Superior temporal gyrus (tissue), 1 donor: ENCODE results near the gene CHI3L1.

Experiments
- DNase-seq: peaks from one replicate; pipeline ENCODE4 v3.0.0-alpha.2; 2016; ENCODE audit errors: extremely low spot score

Gene CHI3L1

DNA sequence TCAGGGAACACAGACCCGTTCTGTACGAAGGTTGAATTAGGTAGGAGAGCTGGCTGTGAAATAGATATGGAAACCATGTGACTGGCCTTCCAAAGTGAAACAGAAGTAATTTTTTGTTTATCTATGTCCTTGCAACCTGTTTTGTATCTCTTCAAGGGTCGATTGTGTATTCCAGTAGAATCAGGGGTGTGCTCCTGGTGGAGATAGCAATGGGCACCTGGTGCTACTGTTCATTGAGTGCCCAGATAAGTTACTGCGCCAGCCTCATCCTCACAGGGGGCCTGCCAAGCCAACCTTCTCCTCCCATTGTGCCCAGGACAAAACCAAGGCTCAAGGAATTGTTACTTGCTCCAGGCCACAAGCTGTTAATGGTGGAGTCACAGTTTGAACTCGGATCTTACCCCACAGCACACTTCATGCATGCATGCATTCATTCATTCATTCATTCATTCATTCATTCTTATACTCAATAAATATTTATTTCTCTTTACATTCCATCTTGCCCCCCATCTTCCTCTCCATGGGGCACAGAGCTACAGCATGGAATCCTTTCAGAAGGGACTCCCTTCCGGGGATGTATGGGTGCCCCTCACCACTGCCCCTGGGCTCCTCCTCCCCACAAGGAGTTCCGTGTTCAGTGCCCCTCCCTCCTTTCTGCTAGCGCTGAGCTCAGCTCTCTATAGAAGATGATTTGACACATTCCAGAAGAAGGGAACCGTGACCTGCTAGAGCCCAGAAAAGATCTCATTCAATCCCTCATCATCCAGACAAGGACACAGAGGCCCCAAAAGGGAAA is 34.9 kb downstream of the CHI3L1 start:
- no peak for DNase-seq

DNA sequence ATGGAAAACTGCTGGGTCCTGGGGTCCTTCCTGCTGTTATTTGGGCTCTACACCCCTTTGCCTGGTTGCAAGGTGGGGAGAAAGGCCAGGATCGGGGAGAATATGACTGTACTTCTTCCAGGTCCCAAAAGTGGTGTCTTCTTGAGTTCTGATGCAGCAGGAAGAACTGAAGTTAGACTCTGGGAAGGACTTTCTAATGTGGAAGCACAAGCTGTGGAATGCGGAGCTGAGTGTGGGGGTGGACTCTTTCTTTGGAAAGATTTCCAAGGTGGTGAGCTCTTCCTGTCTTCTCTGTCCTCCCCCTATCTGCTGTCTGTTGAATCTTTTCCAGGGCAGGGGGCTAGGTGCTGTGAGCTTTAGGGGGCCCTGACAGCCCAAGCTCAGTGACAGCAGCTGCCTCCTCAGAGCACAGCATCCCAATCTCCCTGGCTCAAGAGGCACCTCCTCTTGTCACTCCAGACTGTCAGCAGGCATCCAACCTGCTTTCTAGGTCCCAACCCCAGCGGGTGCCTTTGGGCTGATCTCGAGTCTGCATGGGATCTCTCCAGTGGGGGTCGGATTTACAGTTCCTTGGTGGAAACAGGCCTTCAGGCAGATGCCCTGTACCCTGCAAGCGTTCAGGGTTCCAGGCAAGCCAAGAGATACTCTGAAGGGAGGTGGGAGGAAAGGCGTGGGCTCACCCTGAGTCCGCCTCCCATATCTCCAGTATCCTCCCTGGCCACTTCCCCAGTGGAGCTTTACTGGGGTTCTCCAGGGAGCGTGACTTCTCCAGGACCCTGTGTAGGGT is 35.8 kb downstream of the CHI3L1 start:
- no peak for DNase-seq

DNA sequence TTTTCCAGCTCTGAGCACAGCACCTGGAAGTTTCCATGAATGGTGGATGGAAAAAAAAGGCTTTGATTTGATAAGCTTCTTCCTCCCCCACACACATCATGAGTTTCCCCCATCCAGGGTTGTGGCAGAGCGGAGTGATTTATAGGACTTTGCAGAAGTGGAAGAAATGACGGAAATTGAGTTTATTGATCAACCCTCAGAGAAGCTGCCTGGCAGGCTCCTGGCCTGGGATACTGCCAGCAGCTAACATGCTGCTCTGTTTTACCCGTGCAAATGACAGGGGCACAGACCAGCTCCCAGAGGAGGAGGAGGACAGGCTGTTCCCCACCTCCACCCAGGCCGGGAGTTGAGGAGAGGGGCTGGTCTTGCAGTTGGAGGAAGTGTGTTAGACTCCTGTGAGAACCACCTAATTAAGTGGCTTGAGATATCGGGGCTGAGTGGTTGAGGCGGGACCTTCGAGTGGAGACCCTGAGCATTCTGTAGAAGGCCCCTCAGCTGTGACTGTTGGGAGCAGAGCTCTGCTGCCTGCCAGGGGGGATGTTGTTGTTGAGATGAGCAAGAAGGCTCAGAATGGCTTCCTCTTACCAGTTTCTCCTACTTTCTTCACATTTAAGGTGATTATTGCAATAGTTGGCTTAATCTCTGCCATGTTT is 37.2 kb downstream of the CHI3L1 start:
- no peak for DNase-seq

DNA sequence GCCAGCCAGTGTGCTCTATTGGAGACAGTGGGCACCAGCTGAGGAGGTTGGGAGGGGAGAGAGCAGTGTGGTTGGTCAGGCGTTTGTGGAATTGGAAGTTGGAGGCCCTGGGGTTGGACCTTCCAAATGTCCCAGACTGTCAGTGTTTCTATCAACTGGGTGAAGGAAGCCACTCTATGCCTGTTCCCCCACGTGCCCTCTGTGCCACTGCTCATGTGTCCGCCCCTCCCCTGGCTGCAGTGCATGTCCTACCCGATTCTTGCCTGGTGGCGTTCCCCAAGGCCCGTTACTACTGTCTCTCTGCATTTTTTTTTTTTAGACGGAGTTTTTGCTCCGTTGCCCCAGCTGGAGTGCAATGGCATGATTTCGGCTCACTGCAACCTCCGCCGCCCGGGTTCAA is 37.9 kb downstream of the CHI3L1 start:
- DNase-seq = no peak

DNA sequence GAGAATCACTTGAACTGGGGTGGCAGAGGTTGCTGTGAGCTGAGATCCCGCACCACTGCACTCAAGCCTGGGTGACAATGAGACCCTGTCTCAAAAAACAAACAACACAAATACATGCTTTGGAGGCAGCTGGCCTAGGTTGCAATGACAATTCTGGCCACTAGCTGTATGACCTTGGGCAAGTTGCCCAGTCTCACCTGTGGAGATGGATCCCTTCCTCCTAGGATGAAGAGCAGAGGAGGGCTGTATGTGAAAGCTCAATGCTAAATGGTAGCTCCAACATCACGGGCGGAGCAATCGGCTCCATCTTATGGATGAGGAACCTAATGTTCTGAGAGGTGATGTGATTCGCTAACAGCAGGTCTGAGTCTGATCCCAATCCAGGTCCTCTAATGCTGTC is 38.4 kb downstream of the CHI3L1 start:
- no peak for DNase-seq

DNA sequence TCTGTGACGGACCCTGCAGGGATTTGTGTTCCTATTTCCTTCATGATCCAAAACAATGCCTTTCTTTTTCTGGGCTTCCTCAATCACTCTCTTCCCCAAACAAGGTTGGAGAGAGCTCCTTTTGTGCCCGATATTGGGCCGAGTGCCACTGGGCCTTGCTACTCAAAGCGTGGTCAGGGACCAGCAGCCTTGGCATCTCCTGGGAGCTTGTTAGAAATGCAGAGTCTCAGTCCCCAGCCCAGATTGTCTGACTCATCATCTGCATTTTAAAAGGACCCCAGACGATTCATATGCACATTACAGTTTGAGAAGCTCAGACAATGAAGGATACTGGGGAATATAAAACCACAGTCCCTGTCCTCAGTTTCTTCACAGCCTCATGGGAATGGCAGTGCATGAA is 39.1 kb downstream of the CHI3L1 start:
- DNase-seq = peak; percentile 77

DNA sequence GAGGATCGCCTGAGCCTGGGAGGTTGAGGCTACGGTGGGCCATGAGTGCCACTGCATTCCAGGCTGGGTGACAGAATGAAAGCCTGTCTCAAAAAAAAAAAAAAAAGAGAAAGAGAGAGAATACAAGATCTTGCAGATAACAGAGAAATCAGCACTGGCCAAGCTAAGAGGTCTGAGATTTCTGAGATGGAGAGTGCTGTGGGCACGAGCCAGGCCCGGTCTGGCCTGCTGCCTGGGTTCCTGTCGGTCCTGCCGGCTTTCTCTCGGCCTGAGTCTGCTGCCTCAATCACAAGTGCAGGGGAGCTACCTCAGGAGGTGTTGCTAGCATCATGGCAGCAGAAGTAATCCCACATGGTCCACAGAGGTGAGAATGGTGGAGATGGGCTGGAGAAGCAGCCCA is 40.0 kb downstream of the CHI3L1 start:
- no peak for DNase-seq

DNA sequence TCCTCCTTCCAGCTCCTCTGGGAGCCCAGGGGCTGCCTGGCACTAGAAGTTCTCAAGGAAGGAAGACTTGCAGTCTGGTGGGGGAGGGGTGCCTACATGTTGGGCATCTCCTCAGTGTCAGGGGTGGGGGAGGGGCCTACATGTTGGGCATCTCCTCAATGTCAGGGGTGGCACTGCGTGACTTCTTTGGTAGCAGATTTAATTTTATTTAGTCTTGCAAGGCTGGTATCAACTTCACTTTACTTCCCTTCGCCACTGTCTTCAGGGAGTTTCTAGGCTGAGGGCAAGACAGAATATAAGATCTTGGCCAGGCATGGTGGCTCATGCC is 40.5 kb downstream of the CHI3L1 start:
- DNase-seq = no peak

DNA sequence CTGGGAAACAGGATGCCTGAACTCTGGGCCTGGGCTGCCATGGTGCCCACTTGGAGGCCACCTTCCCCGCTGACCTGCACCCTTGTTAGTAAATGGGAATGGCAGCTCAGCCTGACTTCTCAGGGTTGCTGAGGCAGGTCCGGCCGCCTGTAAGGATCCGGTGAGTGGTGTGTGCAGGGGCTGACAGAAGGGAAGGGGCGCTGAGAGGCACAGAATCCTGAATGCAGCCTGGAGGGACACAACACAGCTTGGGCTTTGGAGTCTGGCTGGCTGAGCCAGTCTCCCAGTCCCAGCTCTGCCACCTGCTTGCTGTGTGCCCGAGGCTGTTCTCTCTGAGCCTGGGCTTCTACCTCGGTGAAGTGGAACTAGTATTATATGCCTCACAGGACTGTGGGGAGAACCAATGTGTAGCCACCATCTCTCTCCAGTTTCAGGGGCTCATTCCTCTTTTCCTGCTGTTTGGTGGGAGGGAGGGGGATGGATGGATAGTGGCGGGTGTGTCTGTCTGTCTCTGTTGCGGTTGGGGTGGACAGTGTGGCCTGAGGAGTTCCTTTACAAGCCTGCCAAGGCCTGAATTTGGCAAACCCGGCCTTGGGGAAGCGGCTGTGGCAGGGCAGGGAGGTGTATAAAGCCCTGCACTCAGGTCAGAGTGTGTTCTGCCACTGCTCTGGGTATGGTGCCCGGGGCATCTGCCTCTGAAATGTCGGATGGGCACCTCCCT is 41.0 kb downstream of the CHI3L1 start:
- DNase-seq = no peak

DNA sequence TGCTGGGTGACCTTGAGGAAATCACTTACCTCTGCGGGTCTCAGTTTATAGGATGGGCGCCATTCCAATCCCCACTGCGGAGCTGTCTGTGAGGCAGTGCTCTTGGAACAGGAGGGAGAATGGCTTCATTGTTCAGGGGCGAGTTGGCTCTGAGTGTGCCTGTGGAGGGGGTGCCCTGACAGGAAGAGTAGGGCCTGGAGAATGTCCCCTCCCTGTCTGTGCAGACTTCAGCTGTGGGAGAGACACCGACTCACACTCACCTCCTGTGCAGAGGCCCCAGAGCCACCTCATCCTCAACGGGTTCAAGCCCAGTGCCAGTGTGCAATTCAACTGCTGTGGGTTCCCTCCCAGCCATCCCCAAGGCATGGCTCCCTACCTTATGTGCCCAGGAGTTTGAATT is 41.8 kb downstream of the CHI3L1 start:
- peak; percentile 89 for DNase-seq

DNA sequence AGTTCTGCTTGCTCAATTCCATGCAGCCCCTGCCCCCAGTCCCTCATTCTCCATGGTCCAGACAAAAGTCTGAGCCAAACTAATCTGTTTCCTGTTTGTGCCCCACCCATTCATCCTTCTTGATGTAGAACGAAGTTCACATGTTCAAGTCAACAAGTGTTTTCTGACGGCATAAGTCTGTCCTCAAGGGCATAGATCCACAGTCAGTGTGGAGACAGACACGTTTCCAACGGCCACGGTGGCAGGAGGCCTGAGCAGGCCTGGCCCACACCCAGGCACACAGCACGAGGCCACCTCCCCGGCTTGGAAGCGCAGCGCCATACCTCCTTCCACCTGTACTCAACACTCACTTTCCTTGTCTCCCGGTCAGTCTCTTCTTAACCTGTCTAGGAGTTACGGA is 42.9 kb downstream of the CHI3L1 start:
- no peak for DNase-seq

DNA sequence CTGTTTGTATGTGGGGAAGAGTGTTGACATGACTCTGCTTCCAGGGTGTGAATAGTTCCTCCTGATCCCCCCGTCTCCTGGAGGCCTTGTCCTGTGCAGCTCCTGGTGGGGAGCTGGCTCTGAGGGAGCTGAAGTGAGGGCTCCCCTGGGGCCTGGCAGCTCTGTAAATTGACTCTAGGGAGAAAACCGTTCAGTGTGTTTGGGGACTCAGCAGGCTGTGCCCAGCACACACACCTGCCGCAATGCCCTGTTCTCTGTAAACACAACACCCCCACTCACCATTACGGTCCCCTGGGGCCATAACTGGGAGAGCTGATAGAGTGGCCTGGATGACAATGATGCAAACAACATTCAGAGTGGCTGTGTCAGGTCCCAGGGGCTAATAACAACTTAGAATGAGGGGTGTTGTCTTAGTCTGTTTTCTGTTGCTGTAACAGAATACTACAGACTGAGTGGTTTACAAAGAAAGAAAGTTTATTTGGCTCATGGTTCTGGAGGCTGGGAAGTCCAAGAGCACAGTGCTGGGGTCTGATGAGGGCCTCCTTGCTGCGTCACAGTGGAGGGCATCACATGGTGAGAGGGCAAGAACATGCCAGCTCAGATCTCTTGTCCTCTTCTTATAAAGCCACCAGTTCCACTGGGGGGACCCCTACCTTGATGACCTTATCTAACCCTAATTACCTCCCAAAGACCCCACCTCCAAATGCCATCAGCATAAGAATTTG is 43.7 kb downstream of the CHI3L1 start:
- DNase-seq = no peak

DNA sequence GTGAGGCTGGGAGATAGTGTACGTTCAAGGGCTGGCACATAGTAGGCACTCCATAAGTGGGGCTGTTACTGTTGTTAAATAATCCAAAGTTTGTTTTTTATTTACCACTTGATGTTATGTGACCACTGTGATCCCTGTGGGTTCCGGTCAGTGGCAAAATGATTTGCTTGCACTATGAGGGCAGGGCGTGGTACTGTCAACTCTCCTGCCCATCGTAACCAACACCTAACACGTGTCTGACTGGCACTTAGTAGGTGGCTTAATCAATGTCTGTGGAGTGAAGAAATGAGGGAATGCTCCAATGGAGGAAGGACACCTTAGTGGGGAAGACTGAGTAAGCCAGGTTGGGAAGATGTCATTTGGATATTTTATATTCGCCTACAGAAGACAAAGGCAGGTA is 44.4 kb downstream of the CHI3L1 start:
- no peak for DNase-seq

DNA sequence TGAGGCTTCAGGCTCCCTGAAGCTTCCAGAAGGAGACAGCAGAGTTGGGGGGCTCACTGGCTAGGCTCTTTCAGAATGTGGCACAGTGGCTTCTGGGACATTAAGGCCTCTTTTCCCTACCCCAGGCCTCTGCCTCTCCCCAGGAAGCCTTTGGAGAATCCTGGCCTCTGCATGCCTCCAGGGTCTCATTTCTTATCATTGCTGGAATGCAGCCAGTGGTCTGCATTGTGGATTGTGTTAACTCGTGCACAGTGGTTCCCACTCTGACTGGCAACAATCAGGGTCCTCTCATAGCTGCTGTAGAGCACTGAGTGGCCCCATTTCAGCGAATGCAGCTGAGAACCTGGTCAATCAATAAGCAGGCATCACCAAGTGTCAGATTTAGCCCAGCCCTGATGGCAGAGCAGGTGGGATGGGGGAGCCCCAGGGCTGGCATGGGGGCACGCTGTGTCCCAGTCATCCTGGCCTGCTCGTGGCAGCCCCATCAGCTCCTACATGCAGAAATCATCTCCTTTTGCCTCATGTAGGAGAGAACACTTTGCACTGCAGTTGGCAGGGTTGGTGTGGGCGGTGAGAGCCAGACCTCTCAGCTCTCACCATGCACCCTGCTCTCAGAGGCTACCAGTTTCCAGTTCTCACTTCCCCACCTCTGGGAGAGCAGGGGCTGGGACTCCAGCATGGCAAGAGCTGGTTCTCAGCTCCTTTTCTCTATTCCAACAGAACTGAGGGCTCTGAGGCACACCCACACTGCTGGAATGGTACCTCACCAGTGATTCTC is 45.6 kb downstream of the CHI3L1 start:
- no peak for DNase-seq

DNA sequence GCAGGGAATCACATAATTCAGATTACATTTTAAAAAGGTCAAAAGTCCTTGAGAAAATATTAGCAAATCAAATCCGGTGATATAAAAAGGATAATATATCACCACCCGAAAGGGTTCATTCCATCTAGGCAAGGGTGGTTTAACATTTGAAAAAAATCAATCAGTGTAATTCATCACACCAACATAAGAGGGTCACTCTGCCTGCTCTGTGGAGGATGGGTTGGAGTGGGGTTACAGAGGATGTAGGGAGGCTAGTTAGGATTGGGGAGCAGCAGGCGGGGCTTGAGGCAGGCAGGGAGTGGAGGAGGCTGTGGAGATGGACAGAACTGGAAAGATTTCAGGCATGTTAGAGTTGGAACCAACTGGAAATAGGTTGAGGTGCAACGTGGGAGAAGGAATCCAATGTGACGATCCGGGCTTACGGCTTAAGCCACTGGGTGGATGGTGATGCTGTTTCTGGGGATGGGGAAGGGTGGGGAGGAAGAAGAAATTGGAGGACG is 46.5 kb downstream of the CHI3L1 start:
- no peak for DNase-seq

DNA sequence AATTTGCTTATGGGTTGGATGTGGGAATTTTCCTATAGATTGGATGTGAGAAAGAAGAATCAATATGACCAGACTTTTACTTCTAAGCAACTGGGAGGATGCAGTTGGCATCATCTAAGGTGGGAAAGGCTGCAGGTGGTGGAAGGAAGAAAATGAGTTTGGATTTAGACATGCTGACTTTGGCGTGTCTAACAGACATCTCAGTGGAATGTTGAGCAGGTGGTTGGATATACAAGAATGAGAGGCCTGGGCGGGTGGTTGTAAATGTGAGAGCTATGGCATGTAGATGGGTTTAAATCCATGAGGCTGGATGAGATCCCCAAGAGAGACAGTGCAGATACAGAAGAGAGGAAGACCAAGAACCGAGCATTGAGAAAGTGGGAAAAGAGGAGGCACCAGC is 48.4 kb downstream of the CHI3L1 start:
- DNase-seq = no peak

DNA sequence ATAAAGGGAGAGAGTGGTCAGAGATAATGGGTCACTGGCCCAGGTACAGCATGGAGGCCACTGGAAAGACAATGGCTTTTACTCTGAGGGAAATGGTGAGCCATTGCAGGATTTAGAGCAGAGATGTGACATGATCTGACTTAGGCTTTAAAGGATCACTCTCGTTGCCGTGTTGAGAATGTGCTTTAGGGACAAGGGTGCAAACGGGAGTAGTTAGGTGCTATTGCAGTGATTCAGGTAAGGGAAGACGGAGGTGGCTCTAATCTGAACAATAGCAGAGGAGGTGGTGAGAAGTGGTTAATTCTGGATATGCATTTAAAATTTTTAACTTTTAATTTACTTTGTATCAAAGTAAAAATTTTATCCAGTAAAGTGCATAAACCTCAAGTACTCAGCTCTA is 49.2 kb downstream of the CHI3L1 start:
- DNase-seq = no peak

DNA sequence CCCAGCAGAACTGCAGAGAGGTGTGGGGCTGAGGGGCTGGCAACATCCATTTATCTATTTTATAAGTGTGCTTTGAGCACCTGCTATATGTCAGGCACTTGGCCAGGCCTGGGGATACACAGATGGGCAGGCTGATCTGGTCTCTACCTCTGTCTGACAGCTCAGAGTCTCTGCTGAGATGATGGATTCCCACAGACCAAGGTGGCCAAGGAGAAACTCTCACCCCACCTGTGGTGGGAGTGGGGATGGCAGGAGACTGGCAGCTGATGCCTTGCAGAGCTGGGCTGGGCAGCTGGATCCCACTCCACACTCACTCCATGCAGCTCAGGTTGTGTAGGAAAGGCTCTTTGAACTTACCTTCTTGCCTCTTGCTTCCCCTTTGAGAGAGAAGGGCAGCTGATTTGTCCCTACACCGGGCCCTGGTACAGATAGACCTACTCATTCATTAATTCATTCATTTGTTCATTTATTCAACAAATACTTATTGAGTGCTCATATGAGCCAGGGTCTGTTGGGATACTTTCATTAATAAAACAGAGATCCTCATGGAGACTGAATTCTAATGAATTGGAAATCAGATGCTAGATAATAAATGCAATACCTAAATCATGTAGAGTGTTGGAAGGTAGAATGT is 50.0 kb downstream of the CHI3L1 start:
- DNase-seq = no peak

DNA sequence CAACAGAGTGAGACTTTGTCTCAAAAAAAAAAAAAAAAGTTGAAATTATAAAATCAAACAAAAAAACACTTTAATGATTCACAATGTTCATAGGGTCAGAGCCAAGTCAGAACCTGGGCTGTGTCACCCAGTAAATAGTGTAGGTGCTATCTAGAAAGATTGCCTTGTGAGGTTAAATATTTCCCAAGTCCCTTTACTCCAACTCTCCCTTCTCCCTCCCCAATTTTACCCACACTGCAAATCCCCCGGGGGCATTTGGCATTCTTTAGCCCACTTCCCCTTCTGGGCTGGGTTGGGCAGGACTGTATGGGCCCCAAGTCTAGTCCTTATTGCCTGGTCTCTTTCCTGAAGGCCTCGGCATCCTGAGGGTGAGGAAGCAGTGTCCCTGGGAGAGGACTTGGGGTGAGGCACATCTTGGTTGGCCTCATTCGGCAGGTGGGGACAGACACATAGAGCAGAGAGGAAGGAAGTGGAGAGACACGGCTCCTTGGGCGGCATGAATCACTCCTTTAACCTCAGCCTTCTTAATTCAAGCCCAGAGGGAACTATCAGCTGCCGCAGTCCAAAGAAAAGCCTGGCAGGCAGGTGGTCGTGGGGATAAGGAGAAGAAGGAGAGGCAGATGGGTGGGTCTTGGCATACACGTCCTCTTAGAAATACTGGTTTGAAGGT is 50.7 kb downstream of the CHI3L1 start:
- DNase-seq = no peak
